ENCODE results near the gene GLYR1. TPM values are rescaled to one million over a fixed set of nuclear protein-coding genes. Genes with fewer than 3 reads are reported as not detected.

Gene GLYR1
- polyA plus RNA-seq, 3 donors, result 20.6 to 45.3 (median 44.4) TPM

GRCh38 chr16:4760221-4760910, 86.7 kb downstream of the GLYR1 start:
- 90 to 95% (median 92%) methylated on average over 23 of the region's 23 CpGs for WGBS, 3 donors

DNA sequence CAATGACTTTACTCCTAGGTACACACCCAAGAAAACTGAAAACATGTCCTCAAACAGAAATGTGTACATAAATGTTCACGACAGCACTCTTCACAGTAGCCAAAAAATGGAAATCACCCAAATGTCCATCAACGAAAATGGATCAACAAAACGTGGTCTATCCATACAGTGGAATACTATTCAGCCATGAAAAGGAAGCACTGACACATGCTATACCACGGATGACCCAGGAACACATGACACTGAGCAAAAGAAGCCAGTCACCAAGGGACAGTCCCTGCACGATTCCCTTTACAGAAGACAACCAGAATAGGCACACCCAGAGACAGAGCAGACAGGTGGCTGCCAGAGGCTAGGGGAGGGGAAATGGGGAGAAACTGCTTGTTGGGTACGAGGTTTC, 91.4 kb downstream of the GLYR1 start:
- no peak overlapping the region for H3K27ac ChIP-seq (ENCODE audit: low read depth, low read length)
- WGBS, 3 donors, result 97 to 99% (median 98%) methylated on average over 6 of the region's 6 CpGs

More at GRCh38 chr16:4760221-4760910, 86.7 kb downstream of the GLYR1 start:
- H3K27ac ChIP-seq (ENCODE audit: low read depth, low read length), result no peak overlapping the region

DNA sequence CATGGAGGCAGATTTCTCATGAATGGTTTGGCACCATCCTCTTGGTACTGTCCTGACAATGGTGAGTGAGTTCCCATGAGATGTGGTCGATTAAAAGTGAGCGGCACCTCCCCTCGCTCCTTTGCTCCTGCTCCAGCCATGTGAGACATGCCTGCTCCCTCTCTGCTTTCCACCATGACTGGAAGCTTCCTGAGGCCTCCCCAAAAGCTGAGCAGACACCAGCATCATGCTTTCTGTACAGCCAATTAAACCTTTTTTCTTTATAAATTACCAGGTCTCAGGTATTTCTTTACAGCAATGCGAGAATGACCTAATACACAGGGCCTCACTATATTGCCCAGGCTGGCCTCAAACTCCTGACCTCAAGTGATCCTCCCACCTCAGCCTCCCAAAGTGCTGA, 92.2 kb downstream of the GLYR1 start:
- 97 to 100% (median 97%) methylated on average over 4 of the region's 4 CpGs for WGBS, 3 donors
- no peak overlapping the region for H3K27ac ChIP-seq (ENCODE audit: low read depth, low read length)

- H3K27ac ChIP-seq (ENCODE audit: low read depth, low read length), result no peak overlapping the region
- 85 to 95% (median 95%) methylated on average over 11 of the region's 11 CpGs for WGBS, 3 donors
These were observed 93.9 kb downstream of the GLYR1 start for GRCh38 chr16:4753227-4753626.

Other genes starting within 250 kb of the GLYR1 start
- gene UBALD1, start 232.4 kb downstream of the GLYR1 start, polyA plus RNA-seq, result 10 to 100 TPM; 12.0 to 34.0 (median 13.2) TPM
- 10 to 100 TPM; 15.2 to 31.7 (median 20.1) TPM for gene MGRN1, start 222.5 kb downstream of the GLYR1 start, polyA plus RNA-seq
- gene NUDT16L1, start 153.7 kb downstream of the GLYR1 start, polyA plus RNA-seq, result 10 to 100 TPM; 22.0 to 47.2 (median 31.0) TPM
- 10 to 100 TPM; 10.6 to 19.1 (median 11.4) TPM for gene ANKS3, start 113.0 kb downstream of the GLYR1 start, polyA plus RNA-seq
- gene DNAAF8, start 112.8 kb downstream of the GLYR1 start, polyA plus RNA-seq, result under 1 TPM; 0.43 to 0.94 (median 0.90) TPM
- 1 to 10 TPM; 4.3 to 5.4 (median 4.4) TPM for gene ZNF500, start 80.1 kb downstream of the GLYR1 start, polyA plus RNA-seq
- not detected for gene SEPTIN12, start 58.9 kb downstream of the GLYR1 start, polyA plus RNA-seq
- gene SMIM22, start 51.9 kb downstream of the GLYR1 start, polyA plus RNA-seq, result 100 to 1,000 TPM in 1 of 3 donors, 10 to 100 TPM in 1, 1 to 10 TPM in 1; 3.3 to 174 (median 46.3) TPM
- 10 to 100 TPM; 10.6 to 19.5 (median 15.9) TPM for gene ROGDI, start 44.7 kb downstream of the GLYR1 start, polyA plus RNA-seq
- gene UBN1, start 193 bp upstream of the GLYR1 start, polyA plus RNA-seq, result 10 to 100 TPM in 2 of 3 donors, 1 to 10 TPM in 1; 7.4 to 15.5 (median 15.4) TPM
- gene PPL, start 89.9 kb upstream of the GLYR1 start, polyA plus RNA-seq, result 10 to 100 TPM in 1 of 3 donors, 1 to 10 TPM in 2; 8.1 to 44.6 (median 9.9) TPM
- gene SEC14L5, start 111.0 kb upstream of the GLYR1 start, polyA plus RNA-seq, result under 1 TPM; 0.24 to 0.67 (median 0.27) TPM
- 10 to 100 TPM in 1 of 3 donors, 1 to 10 TPM in 2; 4.9 to 12.6 (median 6.8) TPM for gene NAGPA, start 186.6 kb upstream of the GLYR1 start, polyA plus RNA-seq
- 10 to 100 TPM in 2 of 3 donors, 1 to 10 TPM in 1; 6.8 to 25.6 (median 19.9) TPM for gene C16orf89, start 218.7 kb upstream of the GLYR1 start, polyA plus RNA-seq
- 10 to 100 TPM in 2 of 3 donors, 1 to 10 TPM in 1; 8.8 to 18.3 (median 15.7) TPM for gene ALG1, start 224.6 kb upstream of the GLYR1 start, polyA plus RNA-seq